Upper lobe of right lung (tissue), 1 donor: Measurements from ENCODE around the gene IPCEF1. TPM values are rescaled to one million over a fixed set of nuclear protein-coding genes. Genes with fewer than 3 reads are reported as not detected.

ENCODE experiments used
- ATAC-seq: fragments of 200-7000 bp; cut with Tn5 transposase; one replicate; pipeline ENCODE4 v1.9.1; 2020; ENCODE audit warnings: mild to moderate bottlenecking, moderate library complexity
- DNase-seq: peaks from one replicate; pipeline ENCODE4 v3.0.0-alpha.2; 2020
- H3K27ac ChIP-seq: fragments of 200-600 bp; one replicate; pipeline ENCODE4 v1.8.0; 2022
- H3K27me3 ChIP-seq: fragments of 200-600 bp; one replicate; pipeline ENCODE4 v1.8.0; 2022; ENCODE audit warnings: mild to moderate bottlenecking
- H3K36me3 ChIP-seq: fragments of 200-600 bp; one replicate; pipeline ENCODE4 v1.8.0; 2022
- H3K4me1 ChIP-seq: fragments of 200-600 bp; one replicate; pipeline ENCODE4 v1.8.0; 2022
- H3K4me3 ChIP-seq: fragments of 200-600 bp; one replicate; pipeline ENCODE4 v1.8.0; 2022; ENCODE audit warnings: mild to moderate bottlenecking
- H3K9me3 ChIP-seq: fragments of 200-600 bp; one replicate; pipeline ENCODE4 v1.8.0; 2022
- CTCF ChIP-seq: fragments of 200-600 bp; IDR thresholded peaks from one replicate; pipeline ENCODE4 v1.8.0; 2022; ENCODE audit warnings: antibody characterized with exemption
- intact Hi-C: fragments of 100-400 bp; cut with DNase I; formaldehyde crosslinking; loops from one replicate; pipeline ENCODE4 v1.11.0; 2022
- total RNA-seq: library from RNA; stranded (reverse); fragmentation: NEBNext Ultra II Directional; extraction: Animal tissue kit (Norgen Biotek cat#: 25700); gene quantifications from one replicate; pipeline ENCODE4 v1.2.1, GENCODE V29; 2021
- donor health status: DM: no; HTN: yes; CAD: no; lungs with severe emphysema.

IPCEF1 gene
- total RNA-seq, 1 donor from 2014 or later = 8.8 TPM

GRCh38 chr6:154157706-154158105, 198.9 kb downstream of the IPCEF1 start:
- H3K9me3 ChIP-seq = no peaks in the 10 kb centered on the region
- intact Hi-C loops = loop anchor here (5.0 kb wide), 1 partner anchor 120 kb away; no protein-coding TSS in a partner anchor
- ATAC-seq (no peak), DNase-seq (no peak)
- peaks cover 23% of the 10 kb centered on the region for H3K4me1 ChIP-seq
- H3K27me3 ChIP-seq = no peaks in the 10 kb centered on the region
- TF ChIP-seq CTCF = no peak
- peak overlapping the region; percentile 17 for H3K27ac ChIP-seq
- no peak overlapping the region for H3K4me3 ChIP-seq
- H3K36me3 ChIP-seq = no peaks in the 10 kb centered on the region

DNA sequence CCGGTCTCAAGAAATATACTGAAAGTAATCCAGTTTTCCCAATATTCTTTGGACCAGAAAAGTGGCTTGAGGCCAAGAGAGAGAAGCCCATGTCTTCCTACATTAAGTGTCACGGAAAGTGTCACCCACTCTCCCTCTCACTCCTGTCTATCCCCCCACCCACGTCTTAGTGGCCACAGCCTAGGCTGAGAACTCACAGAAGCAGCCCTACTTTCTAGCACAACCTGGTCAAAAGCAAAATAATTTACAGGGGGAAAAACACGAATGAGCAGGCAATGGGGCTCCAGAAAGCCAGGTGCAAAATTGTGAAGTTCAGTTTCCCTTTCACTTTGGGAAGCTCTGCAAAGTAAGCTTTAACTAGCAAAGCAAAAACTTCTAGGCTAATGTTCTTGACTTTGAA, 199.5 kb downstream of the IPCEF1 start:
- intact Hi-C loops = loop anchor here (5.0 kb wide), 1 partner anchor 120 kb away; no protein-coding TSS in a partner anchor
- Histone ChIP-seq H3K27me3 (no peaks in the 10 kb centered on the region), H3K27ac (peak overlapping the region; percentile 17), H3K36me3 (no peaks in the 10 kb centered on the region), H3K4me3 (peak overlapping the region; percentile 19), H3K9me3 (no peaks in the 10 kb centered on the region), H3K4me1 (peaks cover 23% of the 10 kb centered on the region)
- DNase-seq (no peak), ATAC-seq (no peak)
- no peak for TF ChIP-seq CTCF

DNA sequence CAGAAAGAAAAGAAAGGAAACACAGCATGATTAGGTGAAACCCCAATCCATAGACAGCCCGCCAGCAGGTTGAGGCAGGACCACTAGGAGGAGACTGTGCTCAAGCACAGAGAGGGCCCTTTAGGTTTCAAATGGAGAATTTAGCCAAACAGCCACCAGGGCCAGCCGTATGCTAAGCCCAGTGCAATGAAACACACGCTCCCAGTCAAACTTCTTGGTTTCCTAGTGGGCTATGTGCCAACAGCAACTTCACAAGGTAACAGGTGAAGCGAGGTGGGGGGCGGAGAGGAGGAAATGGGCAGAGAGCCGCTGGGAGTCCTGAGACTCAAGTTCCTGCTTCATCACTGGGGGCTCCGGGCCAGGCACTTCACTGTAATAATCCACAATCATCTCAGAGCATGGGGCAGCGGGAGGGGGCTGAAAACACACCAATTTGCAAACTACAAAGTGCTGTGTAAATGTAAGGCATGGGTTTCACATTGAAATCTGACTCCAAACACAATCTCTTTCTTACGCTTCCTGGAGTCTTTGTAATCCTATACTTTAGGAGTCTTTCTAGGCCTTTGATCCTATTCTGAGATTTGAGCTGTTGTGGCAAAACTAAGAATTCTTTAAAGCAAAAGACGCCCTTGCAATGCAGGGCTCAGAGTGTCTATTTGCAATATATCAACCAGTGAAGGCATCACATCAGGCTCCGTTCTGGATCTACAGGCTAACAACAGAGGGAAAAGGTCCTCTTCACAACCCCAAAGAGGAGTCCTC, 200.3 kb downstream of the IPCEF1 start:
- Histone ChIP-seq H3K9me3 (no peaks in the 10 kb centered on the region), H3K4me3 (no peak overlapping the region), H3K36me3 (no peaks in the 10 kb centered on the region), H3K27ac (peak overlapping the region; percentile 17), H3K4me1 (peaks cover 23% of the 10 kb centered on the region), H3K27me3 (no peaks in the 10 kb centered on the region)
- intact Hi-C loops = loop anchor here (5.0 kb wide), 1 partner anchor 121 kb away; no protein-coding TSS in a partner anchor
- DNase-seq = peak; percentile 70
- TF ChIP-seq CTCF = peak; percentile 65
- peak; percentile 96 for ATAC-seq

DNA sequence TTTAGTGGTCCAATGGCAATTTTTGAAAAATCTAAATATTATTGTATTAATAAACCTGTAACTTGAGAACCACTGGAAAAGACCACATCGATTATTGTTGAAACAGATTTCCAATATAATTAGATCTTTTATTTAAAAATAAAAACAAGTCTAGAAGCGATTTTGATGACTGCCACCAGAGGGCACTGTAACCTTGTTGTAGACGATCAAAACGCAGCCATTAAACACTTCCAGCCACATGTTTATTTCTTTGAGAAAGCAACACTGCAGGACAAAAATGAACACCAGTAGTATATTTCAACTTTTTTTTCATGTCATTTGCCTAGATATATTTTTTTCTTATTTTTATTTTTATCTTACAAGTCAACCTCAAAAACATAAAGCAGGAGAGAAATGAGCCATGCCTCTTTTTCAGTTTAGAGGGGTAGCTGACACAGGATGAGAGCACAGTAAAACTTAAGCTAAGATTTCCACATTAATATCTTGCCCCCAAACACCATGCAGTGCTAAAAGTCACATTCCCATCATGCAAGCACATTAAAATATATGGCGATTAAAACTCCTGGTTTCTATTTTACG, 202.1 kb downstream of the IPCEF1 start:
- Histone ChIP-seq H3K36me3 (no peaks in the 10 kb centered on the region), H3K27ac (no peak overlapping the region), H3K4me3 (no peak overlapping the region), H3K9me3 (no peaks in the 10 kb centered on the region), H3K27me3 (no peaks in the 10 kb centered on the region), H3K4me1 (peaks cover 23% of the 10 kb centered on the region)
- TF ChIP-seq CTCF = peak; percentile 84
- no peak for DNase-seq
- ATAC-seq = peak; percentile 67
- intact Hi-C loops = no loop called here

GRCh38 chr6:154143753-154144152, 212.8 kb downstream of the IPCEF1 start:
- TF ChIP-seq CTCF = no peak
- intact Hi-C loops = no loop called here
- no peak overlapping the region for H3K27ac ChIP-seq
- no peaks in the 10 kb centered on the region for H3K4me1 ChIP-seq
- DNase-seq (no peak), ATAC-seq (no peak)
- no peaks in the 10 kb centered on the region for H3K9me3 ChIP-seq
- H3K4me3 ChIP-seq = no peak overlapping the region
- no peaks in the 10 kb centered on the region for H3K36me3 ChIP-seq
- no peaks in the 10 kb centered on the region for H3K27me3 ChIP-seq
